ENCODE data around the gene ACTL6B.

Gene ACTL6B

GRCh38 chr7:100683659-100684533, 27.6 kb upstream of the ACTL6B start:
- no peak for DNase-seq

- DNase-seq, result no peak
These were observed 26.9 kb upstream of the ACTL6B start for GRCh38 chr7:100682991-100683658.

GRCh38 chr7:100682228-100682741, 26.0 kb upstream of the ACTL6B start:
- DNase-seq, result no peak

- no peak for DNase-seq
These were observed 25.4 kb upstream of the ACTL6B start for GRCh38 chr7:100681491-100682227.

DNA sequence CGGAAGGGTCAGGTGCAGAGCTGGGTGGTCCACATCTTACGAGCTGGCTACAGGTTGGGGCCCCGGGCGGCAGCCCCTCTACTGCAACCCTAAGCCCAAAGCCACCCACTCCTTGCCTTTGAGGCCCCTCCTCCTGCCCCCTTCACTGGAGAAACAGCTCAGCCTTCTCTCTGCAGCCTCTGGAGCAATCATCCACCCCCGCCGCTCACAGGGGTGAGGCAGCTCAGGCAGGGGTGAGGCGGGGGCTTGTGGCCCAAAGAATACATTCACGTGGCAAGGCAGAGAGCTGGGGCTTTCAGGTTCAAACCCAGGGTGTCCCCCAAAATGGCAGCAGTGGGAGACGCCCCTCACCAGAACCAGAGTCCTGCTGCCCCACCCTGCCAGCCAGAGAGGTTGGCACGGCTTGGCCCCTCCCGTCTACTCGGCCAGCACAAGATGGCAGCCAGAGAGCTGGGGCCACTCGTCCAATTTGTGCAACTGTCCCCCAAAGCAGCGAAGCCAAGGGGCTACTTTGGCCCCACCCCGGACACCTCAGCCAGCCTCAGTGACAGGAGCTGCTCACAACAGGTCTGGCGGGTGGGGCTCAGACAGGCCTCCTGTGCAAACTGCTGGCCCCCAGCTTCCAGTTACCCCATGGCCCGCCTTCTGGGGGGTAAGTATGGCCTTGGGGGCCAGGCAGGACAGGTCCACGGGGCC, 24.5 kb upstream of the ACTL6B start:
- no peak for DNase-seq

GRCh38 chr7:100679927-100680575, 23.8 kb upstream of the ACTL6B start:
- no peak for DNase-seq

- DNase-seq, result no peak
These were observed 23.1 kb upstream of the ACTL6B start for GRCh38 chr7:100679129-100679926.

DNA sequence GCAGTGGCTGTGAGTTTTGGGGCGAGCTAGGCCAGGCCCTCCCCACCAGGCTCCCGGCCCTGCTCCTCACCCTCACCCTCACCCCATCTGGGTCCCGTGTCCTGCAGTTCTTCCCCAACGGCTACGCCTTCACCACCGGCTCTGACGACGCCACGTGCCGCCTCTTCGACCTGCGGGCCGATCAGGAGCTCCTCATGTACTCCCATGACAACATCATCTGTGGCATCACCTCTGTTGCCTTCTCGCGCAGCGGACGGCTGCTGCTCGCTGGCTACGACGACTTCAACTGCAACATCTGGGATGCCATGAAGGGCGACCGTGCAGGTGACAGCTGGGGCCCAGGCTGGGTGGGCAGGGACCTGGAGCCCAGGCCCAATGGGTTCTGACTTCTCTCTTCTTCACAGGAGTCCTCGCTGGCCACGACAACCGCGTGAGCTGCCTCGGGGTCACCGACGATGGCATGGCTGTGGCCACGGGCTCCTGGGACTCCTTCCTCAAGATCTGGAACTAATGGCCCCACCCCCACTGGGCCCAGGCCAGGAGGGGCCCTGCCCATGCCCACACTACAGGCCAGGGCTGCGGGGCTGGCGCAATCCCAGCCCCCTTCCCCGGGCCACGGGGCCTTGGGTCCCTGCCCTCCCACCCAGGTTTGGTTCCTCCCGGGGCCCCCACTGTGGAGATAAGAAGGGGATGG, 22.2 kb upstream of the ACTL6B start:
- no peak for DNase-seq

GRCh38 chr7:100677308-100678267, 21.3 kb upstream of the ACTL6B start:
- no peak for DNase-seq

DNA sequence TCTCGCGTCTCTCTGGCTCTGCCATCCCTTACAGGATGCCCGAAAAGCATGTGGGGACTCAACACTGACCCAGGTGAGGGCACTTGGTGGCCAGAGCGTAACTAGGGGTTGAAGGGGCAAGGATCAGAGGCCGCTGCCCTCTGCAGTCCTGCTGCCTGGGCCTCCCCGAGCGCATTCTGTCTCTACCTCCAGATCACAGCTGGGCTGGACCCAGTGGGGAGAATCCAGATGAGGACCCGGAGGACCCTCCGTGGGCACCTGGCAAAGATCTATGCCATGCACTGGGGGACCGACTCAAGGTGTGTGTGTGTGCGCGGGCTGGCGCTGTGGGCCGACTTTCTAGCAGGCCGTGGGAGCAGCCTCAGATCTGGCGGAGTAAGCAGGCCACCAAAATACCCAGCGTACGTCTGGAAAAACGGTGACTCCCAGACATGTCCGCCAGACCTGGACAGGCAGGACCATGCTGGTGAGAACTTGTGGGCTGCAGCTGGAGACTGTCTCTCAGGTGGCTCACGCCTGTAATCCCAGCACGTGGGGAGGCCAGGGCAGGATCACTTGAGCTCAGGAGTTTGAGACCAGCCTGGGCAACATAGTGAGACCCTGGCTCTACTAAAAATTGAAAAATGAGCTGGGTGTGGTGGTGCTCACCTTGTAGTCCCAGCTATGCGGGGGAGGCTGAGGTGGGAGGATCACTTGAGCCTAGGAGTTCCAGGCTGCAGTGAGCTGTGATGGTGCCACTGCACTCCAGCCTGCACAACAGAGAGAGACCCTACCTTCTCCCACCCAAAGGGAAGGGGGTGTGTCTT, 20.5 kb upstream of the ACTL6B start:
- no peak for DNase-seq

GRCh38 chr7:100675581-100676350, 19.5 kb upstream of the ACTL6B start:
- DNase-seq, result peak; percentile 89

DNA sequence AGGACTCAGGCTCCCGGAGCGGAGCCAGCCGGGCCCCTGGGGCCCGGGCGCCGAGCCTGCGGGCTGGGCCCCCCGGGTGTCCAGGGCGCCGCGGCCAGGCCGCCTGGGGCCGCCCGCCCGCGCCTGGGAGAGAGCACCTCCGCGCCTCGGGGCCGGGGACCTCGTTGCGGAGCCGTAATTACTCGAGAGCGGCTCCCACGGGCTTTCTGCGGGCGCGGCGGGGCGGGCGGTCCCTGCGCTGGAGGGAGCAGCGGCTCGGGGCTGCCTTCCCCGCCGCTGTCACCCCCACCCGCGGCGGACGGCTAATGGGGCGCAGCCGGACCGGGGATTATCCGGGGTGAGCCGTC, 18.8 kb upstream of the ACTL6B start:
- DNase-seq, result no peak

- DNase-seq, result no peak
These were observed 18.3 kb upstream of the ACTL6B start for GRCh38 chr7:100674411-100675104.

- no peak for DNase-seq
These were observed 17.7 kb upstream of the ACTL6B start for GRCh38 chr7:100673942-100674410.

DNA sequence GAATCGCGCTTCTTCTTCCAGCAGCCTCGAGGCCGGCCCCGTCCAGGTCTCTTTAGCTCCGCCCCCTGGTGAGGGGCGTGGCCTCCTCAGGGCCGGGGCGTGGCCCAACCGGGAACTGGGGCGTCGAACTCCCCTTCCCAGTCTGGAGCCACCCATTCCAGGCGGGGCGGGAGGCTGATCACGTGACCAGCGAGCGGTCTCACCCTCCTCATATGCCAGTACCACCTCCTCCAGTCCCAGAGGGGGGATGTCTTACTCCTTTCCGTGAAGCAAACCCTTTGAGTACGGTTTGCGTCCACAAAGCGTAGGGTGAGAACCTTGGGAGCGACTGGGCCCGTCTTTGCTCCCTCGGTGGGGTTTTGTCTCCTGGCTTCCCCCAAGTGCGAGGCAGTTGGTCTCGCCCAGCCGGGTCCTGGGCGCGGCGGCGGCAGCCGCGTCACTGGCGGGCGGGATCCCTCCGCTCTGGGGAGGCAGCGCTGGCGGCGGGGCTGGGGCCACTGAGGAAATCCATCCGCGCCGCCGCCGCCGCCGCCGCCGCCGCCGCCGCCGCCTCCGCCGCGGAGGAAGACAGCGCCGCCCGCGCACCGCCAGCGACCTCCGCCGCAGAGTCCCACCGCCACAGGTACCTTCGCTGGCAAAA, 17.2 kb upstream of the ACTL6B start, which contains the start of gene GNB2:
TSS of gene GNB2 (plus strand) at position 439 of the 640 bp plus-strand sequence. CDS start 2,526 bp downstream, outside the sequence.
- peak; percentile 99 for DNase-seq
